ENCODE measurements around the gene PUS3.

The PUS3 gene

GRCh38 chr11:125945797-125946520, 43.0 kb upstream of the PUS3 start, which contains the start of gene VSIG10L2:
TSS of gene VSIG10L2 (plus strand) at chr11:125946044. CDS start at chr11:125946056, 12 bp downstream.
- no peak within 1 kb of the TSS for H3K27ac ChIP-seq
- no peaks in the 10 kb centered on the region for H3K27me3 ChIP-seq
- no peaks in the 10 kb centered on the region for H3K36me3 ChIP-seq
- no peaks in the 10 kb centered on the region for H3K4me1 ChIP-seq (ENCODE audit: control insufficient read depth in 1 of 2, insufficient read depth in 1 of 2, low read depth in 1 of 2, low read length in 1 of 2)
- H3K4me3 ChIP-seq (ENCODE audit: low read depth in 1 of 2, low read length in 1 of 2), result no peak within 1 kb of the TSS
- no peak for TF ChIP-seq CTCF (IDR thresholded peaks at IDR 0.05)
- no peaks in the 10 kb centered on the region for H3K9me3 ChIP-seq

- no peak overlapping the region for H3K27ac ChIP-seq
- no peak overlapping the region for H3K4me3 ChIP-seq (ENCODE audit: low read depth in 1 of 2, low read length in 1 of 2)
- no peaks in the 10 kb centered on the region for H3K9me3 ChIP-seq
- TF ChIP-seq CTCF (IDR thresholded peaks at IDR 0.05), result no peak
- no peaks in the 10 kb centered on the region for H3K36me3 ChIP-seq
- H3K27me3 ChIP-seq, result no peaks in the 10 kb centered on the region
- no peaks in the 10 kb centered on the region for H3K4me1 ChIP-seq (ENCODE audit: control insufficient read depth in 1 of 2, insufficient read depth in 1 of 2, low read depth in 1 of 2, low read length in 1 of 2)
Observed at GRCh38 chr11:125945011-125945796, 42.2 kb upstream of the PUS3 start.

GRCh38 chr11:125944350-125945010, 41.5 kb upstream of the PUS3 start:
- Histone ChIP-seq H3K4me3 (ENCODE audit: low read depth in 1 of 2, low read length in 1 of 2) (no peak overlapping the region), H3K27ac (no peak overlapping the region), H3K36me3 (no peaks in the 10 kb centered on the region), H3K9me3 (no peaks in the 10 kb centered on the region), H3K4me1 (ENCODE audit: control insufficient read depth in 1 of 2, insufficient read depth in 1 of 2, low read depth in 1 of 2, low read length in 1 of 2) (no peaks in the 10 kb centered on the region), H3K27me3 (no peaks in the 10 kb centered on the region)
- no peak for TF ChIP-seq CTCF (IDR thresholded peaks at IDR 0.05)

- Histone ChIP-seq H3K4me3 (ENCODE audit: low read depth in 1 of 2, low read length in 1 of 2) (no peak overlapping the region), H3K9me3 (no peaks in the 10 kb centered on the region), H3K27me3 (no peaks in the 10 kb centered on the region), H3K36me3 (no peaks in the 10 kb centered on the region), H3K27ac (no peak overlapping the region), H3K4me1 (ENCODE audit: control insufficient read depth in 1 of 2, insufficient read depth in 1 of 2, low read depth in 1 of 2, low read length in 1 of 2) (no peaks in the 10 kb centered on the region)
- TF ChIP-seq CTCF (IDR thresholded peaks at IDR 0.05), result no peak
Observed at GRCh38 chr11:125943661-125944349, 40.8 kb upstream of the PUS3 start.

- TF ChIP-seq CTCF (IDR thresholded peaks at IDR 0.05), result no peak
- Histone ChIP-seq H3K4me1 (ENCODE audit: control insufficient read depth in 1 of 2, insufficient read depth in 1 of 2, low read depth in 1 of 2, low read length in 1 of 2) (peaks cover 0 to 4% of the 10 kb centered on the region in 2 experiments), H3K27ac (no peak overlapping the region), H3K27me3 (no peaks in the 10 kb centered on the region), H3K36me3 (no peaks in the 10 kb centered on the region), H3K4me3 (ENCODE audit: low read depth in 1 of 2, low read length in 1 of 2) (no peak overlapping the region), H3K9me3 (no peaks in the 10 kb centered on the region)
Observed at GRCh38 chr11:125942771-125943428, 39.9 kb upstream of the PUS3 start.
